ENCODE measurements around the gene MYOM3.
"Not testable (repeated sequence)": the region's sequence is repeated elsewhere in the genome, so short reads cannot be mapped to it uniquely, and the experiment has no call there.

Gene MYOM3

DNA sequence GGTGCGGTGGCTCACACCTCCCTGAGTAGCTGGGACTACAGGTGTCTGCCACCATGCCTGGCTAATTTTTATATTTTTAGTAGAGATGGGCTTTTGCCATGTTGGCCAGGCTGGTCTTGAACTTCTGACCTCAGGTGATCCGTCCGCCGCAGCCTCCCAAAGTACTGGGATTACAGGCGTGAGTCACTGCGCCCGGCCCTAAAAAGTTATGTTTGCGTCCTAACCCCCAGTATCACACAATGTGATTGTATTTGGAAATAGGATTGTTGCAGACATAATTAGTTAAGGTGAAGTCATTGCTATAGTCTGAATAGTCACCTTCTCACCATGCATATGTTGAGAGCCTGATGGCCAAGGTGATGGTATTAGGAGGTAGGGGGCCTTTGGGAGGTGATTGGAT lies 99.1 kb downstream of the MYOM3 start:
- not testable (repeated sequence) for DNase-seq (ENCODE audit: extremely low spot score, insufficient read length, low read depth); FAIRE-seq

DNA sequence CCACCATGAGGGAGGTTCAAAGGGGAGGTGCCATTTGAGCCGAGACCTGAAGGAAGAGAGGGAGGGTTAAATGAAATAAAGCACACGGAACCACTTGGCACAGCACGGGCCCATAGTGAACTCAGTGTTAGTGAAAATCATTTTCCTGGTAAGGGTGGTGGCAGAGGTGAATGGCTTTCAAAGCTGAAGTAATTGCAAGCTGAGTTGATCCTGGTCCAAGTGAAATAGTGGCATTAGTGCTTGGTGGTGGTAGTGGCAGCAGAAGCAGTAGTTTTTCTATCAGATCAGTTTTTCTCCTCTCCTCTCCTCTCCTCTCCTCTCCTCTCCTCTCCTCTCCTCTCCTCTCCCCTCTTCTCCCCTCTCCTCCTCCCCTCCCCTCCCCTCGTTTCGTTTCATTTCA lies 101.3 kb downstream of the MYOM3 start:
- DNase-seq (ENCODE audit: extremely low spot score, insufficient read length, low read depth) (no peak), FAIRE-seq (no peak)

DNA sequence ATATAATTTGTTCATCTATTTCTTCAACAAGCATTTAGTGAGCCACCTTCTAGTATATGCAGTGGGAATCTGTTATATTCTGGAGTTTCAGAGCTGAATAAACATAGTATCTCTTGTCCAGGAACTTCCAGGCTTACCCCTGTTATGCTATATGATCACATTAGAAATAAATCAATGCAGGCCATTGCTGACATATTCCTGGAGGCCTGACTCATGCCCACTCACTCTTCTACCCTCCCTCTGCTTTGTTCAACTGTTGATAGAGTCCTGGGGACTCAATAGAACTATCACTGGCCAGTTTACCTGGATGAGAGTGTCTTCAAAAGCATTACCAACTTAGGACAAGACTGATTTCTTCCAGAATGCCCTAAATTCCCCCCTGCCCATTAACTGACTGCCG lies 102.5 kb downstream of the MYOM3 start:
- FAIRE-seq, result no peak
- DNase-seq (ENCODE audit: extremely low spot score, insufficient read length, low read depth), result no peak

DNA sequence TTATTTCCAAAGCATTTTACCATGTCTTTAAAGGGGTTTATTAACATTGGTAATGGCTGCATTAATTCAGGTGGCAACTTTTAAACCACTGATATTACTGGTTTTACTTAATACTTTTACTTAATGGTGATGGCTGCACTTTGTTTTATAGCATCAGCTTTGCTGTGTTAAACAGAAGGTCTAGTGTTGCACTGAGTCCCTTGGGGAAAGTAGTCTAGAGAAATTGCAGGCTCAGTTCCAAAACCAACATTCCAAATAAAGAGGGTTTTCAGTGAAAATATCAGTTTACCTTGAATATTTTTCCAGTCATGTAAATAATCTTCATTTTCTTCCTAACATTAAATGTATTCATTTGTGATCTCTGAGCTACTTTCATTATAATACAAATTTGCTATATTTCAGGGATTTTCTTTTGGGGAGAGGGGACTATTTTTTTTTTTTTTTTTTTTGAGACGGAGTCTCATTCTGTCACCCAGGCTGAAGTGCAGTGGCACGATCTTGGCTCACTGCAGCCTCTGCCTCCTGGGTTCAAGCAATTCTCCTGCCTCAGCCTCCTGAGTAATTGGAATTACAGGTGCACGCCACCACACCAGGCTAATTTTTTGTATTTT lies 103.3 kb downstream of the MYOM3 start:
- not testable (repeated sequence) for FAIRE-seq; DNase-seq (ENCODE audit: extremely low spot score, insufficient read length, low read depth)

DNA sequence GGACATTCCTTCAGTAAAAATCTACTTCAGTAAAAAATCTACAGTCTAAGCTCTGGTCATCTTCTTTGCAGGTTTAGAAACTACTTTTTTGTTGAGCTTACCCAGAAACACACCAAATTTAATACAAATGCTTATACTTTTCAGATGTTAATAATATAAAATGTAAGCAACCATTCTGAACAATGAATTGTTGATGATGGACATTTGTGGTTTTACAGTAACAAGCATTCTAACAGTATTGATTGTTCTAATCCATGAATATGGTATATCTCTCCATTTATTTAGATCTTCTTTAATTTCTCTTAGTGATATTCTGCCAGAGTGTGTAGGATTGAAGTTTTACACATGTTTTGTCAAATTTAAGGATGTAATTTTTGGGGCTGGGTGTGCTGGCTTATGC lies 104.9 kb downstream of the MYOM3 start:
- FAIRE-seq (no peak), DNase-seq (ENCODE audit: extremely low spot score, insufficient read length, low read depth) (no peak)

Measured in GM18507 (cell line).